Calu3 (cell line): ENCODE measurements around the gene MAS1. TPM values are rescaled to one million over a fixed set of nuclear protein-coding genes. Genes with fewer than 3 reads are reported as not detected.

Experiments
- BruUV-seq: library from RNA; stranded (reverse); fragments of 400-500 nt; replicated peaks from 2 replicates; lab custom pipeline; 2021; lab: Mats Ljungman, UMichigan
- CTCF ChIA-PET: fragments of 300-600 bp; sonication (Branson Sonifier 250); formaldehyde crosslinking; loops from one replicate; lab custom pipeline; 2022; ENCODE audit warnings: antibody characterized with exemption; lab: Charles Lee
- DNase-seq: peaks from one replicate; pipeline ENCODE4 v3.0.0; 2022
- H3K27ac Mint-ChIP-seq: one replicate; pipeline ENCODE4 v1.8.0; 2022; ENCODE audit warnings: mixed read lengths; ENCODE audit not compliant: unreplicated experiment
- H3K27me3 Mint-ChIP-seq: one replicate; pipeline ENCODE4 v1.8.0; 2022; ENCODE audit warnings: mixed read lengths; ENCODE audit not compliant: unreplicated experiment
- H3K36me3 Mint-ChIP-seq: one replicate; pipeline ENCODE4 v1.8.0; 2022; ENCODE audit warnings: mild to moderate bottlenecking, moderate library complexity, mixed read lengths; ENCODE audit not compliant: insufficient read depth, unreplicated experiment
- H3K4me1 Mint-ChIP-seq: one replicate; pipeline ENCODE4 v1.8.0; 2022; ENCODE audit warnings: mild to moderate bottlenecking, low read depth, mixed read lengths; ENCODE audit not compliant: unreplicated experiment
- H3K4me3 Mint-ChIP-seq: one replicate; pipeline ENCODE4 v1.8.0; 2022; ENCODE audit warnings: mild to moderate bottlenecking, low read depth, moderate library complexity, mixed read lengths; ENCODE audit not compliant: unreplicated experiment
- H3K9me3 Mint-ChIP-seq: one replicate; pipeline ENCODE4 v1.8.0; 2022; ENCODE audit warnings: low read depth, mixed read lengths; ENCODE audit not compliant: unreplicated experiment
- intact Hi-C: fragments of 100-400 bp; cut with micrococcal nuclease; formaldehyde crosslinking; loops from one replicate; pipeline ENCODE4 v1.10.0; 2022; ENCODE audit not compliant: unreplicated experiment
- total RNA-seq: library from RNA; stranded (reverse); gene quantifications from 2 replicates; pipeline ENCODE4 v1.2.3, GENCODE V29; 2022
- TF ChIP-seq, protein P1 (sequence below): fragments of 200-600 bp; IDR thresholded peaks from one replicate; pipeline ENCODE4 v1.8.0; 2022; ENCODE audit warnings: antibody characterized with exemption; ENCODE audit not compliant: unreplicated experiment

MAS1 gene
- total RNA-seq, 1 experiment from 2014 or later, result not detected

DNA sequence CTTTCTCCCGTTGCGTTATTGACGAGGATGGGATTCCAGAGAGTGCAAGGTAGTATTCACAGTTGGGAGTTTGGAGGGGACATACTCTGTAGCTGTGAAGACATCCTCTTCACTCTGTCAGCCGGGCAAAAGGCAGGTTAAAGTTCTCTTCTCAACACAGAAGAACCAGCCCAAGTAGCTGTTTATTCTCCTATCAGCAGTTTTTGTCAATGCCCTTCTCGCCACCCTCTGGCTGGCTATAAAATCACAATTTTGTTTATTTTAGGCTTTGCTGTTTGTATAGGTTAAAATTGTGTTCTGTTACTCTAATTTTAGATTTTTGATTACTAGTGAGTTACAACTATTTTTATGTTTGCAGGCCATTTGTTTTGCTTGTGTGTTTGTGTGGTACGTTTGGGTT is 37.9 kb upstream of the MAS1 start:
- H3K27ac Mint-ChIP-seq, result no peak overlapping the region
- peaks cover 20% of the 10 kb centered on the region for H3K27me3 Mint-ChIP-seq
- CTCF ChIA-PET, result interaction anchor here (0.6 to 1.1 kb wide), 4 partner anchors 10 to 547 kb away, joined by 3 to 9 read pairs (median 3); partner anchors contain the start of gene TCP1
- H3K4me3 Mint-ChIP-seq, result no peak overlapping the region
- intact Hi-C loops, result loop anchor here (2.0 to 5.0 kb wide), 3 partner anchors 46 to 162 kb away; partner anchors contain the start of gene TCP1
- no peaks in the 10 kb centered on the region for H3K4me1 Mint-ChIP-seq
- TF ChIP-seq, protein P1, sequence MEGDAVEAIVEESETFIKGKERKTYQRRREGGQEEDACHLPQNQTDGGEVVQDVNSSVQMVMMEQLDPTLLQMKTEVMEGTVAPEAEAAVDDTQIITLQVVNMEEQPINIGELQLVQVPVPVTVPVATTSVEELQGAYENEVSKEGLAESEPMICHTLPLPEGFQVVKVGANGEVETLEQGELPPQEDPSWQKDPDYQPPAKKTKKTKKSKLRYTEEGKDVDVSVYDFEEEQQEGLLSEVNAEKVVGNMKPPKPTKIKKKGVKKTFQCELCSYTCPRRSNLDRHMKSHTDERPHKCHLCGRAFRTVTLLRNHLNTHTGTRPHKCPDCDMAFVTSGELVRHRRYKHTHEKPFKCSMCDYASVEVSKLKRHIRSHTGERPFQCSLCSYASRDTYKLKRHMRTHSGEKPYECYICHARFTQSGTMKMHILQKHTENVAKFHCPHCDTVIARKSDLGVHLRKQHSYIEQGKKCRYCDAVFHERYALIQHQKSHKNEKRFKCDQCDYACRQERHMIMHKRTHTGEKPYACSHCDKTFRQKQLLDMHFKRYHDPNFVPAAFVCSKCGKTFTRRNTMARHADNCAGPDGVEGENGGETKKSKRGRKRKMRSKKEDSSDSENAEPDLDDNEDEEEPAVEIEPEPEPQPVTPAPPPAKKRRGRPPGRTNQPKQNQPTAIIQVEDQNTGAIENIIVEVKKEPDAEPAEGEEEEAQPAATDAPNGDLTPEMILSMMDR, result no peak
- H3K36me3 Mint-ChIP-seq, result no peaks in the 10 kb centered on the region
- H3K9me3 Mint-ChIP-seq, result peaks cover under 1% of the 10 kb centered on the region
- DNase-seq, result peak; percentile 37
- no TSS peak for BruUV-seq

DNA sequence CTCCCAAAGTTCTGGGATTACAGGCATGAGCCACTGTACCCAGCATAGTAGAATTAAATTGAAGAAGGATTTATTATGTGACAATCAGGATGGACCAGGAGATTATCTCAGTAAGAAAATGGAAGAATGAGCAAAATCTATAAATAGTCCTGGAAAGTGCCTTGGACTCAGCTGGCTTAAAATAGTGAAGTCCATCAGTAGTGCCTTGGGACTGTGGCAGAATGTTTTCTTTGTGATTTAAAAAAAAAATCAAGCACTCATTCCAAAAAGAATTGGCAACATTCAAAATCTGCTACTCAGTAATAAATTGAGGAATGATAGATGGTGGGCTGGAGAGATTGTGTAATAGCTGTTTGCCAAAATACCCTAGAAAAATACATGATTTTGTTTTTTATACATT is 37.0 kb upstream of the MAS1 start:
- DNase-seq, result no peak
- intact Hi-C loops, result loop anchor here (2.0 to 5.0 kb wide), 3 partner anchors 46 to 163 kb away; partner anchors contain the start of gene TCP1
- no peak overlapping the region for H3K27ac Mint-ChIP-seq
- no peaks in the 10 kb centered on the region for H3K9me3 Mint-ChIP-seq
- peaks cover 24% of the 10 kb centered on the region for H3K27me3 Mint-ChIP-seq
- H3K4me1 Mint-ChIP-seq, result no peaks in the 10 kb centered on the region
- BruUV-seq, result no TSS peak
- CTCF ChIA-PET, result interaction anchor here (0.6 to 0.8 kb wide), 2 partner anchors 47 to 710 kb away, joined by 3 to 4 read pairs; no protein-coding TSS in a partner anchor
- H3K36me3 Mint-ChIP-seq, result no peaks in the 10 kb centered on the region
- TF ChIP-seq, protein P1, result no peak
- H3K4me3 Mint-ChIP-seq, result no peak overlapping the region

DNA sequence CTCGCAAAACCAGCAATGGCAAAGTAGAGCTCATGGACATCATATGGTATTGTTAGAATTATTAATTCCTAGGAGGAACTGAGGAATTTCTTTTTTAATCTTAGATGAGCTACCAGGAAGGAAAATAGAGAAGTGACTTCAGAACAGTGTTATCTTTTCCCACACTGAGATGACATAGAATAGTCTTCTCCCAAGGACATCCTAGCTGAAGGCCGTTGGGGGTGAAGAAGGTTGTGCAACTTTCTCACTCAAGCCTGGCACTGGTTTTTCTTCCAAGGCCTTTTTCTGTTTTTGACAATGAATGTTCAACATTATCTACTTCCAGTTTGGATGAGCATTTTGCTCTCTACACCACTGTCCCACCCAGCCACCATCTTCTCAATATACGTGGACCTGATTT is 35.8 kb upstream of the MAS1 start:
- no TSS peak for BruUV-seq
- Mint-ChIP-seq H3K36me3 (no peaks in the 10 kb centered on the region), H3K4me3 (no peak overlapping the region), H3K9me3 (no peaks in the 10 kb centered on the region), H3K4me1 (no peaks in the 10 kb centered on the region), H3K27me3 (peaks cover 24% of the 10 kb centered on the region), H3K27ac (no peak overlapping the region)
- intact Hi-C loops, result loop anchor here (5.0 kb wide), 2 partner anchors 48 to 68 kb away; partner anchors contain the start of gene TCP1
- TF ChIP-seq, protein P1, result no peak
- CTCF ChIA-PET, result no interaction called here
- no peak for DNase-seq

DNA sequence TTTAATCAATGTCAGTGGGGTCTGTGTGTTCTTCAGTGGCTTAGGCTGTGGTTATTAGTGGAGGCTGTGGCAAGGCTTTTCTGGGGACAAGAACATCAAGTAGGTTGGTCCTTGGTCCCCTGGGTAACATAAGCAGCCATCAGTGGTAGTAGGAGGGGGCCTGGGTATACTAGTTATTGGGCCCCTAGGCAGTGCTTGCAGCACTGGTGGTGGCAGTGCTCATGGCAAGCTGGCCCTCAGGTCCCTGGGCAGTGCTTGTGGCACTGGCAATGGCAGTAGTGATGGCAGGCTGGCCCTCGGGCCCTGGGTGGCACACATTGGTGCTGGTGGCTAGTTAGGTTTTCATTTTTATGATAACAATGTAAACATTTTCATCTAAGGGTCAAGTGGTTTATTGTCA is 32.5 kb upstream of the MAS1 start:
- Mint-ChIP-seq H3K9me3 (no peaks in the 10 kb centered on the region), H3K27me3 (peaks cover 44% of the 10 kb centered on the region), H3K4me1 (peaks cover 5% of the 10 kb centered on the region), H3K36me3 (no peaks in the 10 kb centered on the region), H3K4me3 (no peak overlapping the region), H3K27ac (no peak overlapping the region)
- TF ChIP-seq, protein P1, result no peak
- CTCF ChIA-PET, result no interaction called here
- BruUV-seq, result no TSS peak
- no peak for DNase-seq
- intact Hi-C loops, result no loop called here
